Measurements from ENCODE around the gene SBK1. TPM values are rescaled to one million over a fixed set of nuclear protein-coding genes. Genes with fewer than 3 reads are reported as not detected.

SBK1 gene
- total RNA-seq, 1 donor from 2014 or later, result 22.9 TPM

GRCh38 chr16:28311913-28312312 is 19.6 kb downstream of the SBK1 start:
- H3K9me3 Mint-ChIP-seq (ENCODE audit: unreplicated experiment), result no peaks in the 10 kb centered on the region
- H3K27me3 Mint-ChIP-seq (ENCODE audit: unreplicated experiment), result peaks cover 4% of the 10 kb centered on the region
- no peak for TF ChIP-seq CTCF (IDR thresholded peaks at IDR 0.05; ENCODE audit: unreplicated experiment)
- H3K4me3 Mint-ChIP-seq (ENCODE audit: unreplicated experiment), result no peak overlapping the region
- no peak overlapping the region for H3K27ac Mint-ChIP-seq (ENCODE audit: unreplicated experiment)
- H3K36me3 Mint-ChIP-seq (ENCODE audit: low read depth, unreplicated experiment), result peaks cover 4% of the 10 kb centered on the region
- H3K4me1 Mint-ChIP-seq (ENCODE audit: unreplicated experiment), result peaks cover 3% of the 10 kb centered on the region
- DNase-seq (ENCODE audit: low spot score), result no peak

- no peak for TF ChIP-seq CTCF (IDR thresholded peaks at IDR 0.05; ENCODE audit: unreplicated experiment)
- Mint-ChIP-seq H3K27me3 (ENCODE audit: unreplicated experiment) (peaks cover 4% of the 10 kb centered on the region), H3K27ac (ENCODE audit: unreplicated experiment) (no peak overlapping the region), H3K4me1 (ENCODE audit: unreplicated experiment) (peaks cover 3% of the 10 kb centered on the region), H3K36me3 (ENCODE audit: low read depth, unreplicated experiment) (peaks cover 4% of the 10 kb centered on the region), H3K9me3 (ENCODE audit: unreplicated experiment) (no peaks in the 10 kb centered on the region), H3K4me3 (ENCODE audit: unreplicated experiment) (no peak overlapping the region)
- DNase-seq (ENCODE audit: low spot score), result no peak
These were observed 20.0 kb downstream of the SBK1 start for GRCh38 chr16:28312327-28312726.

GRCh38 chr16:28313587-28313986 is 21.3 kb downstream of the SBK1 start:
- Mint-ChIP-seq H3K9me3 (ENCODE audit: unreplicated experiment) (no peaks in the 10 kb centered on the region), H3K36me3 (ENCODE audit: low read depth, unreplicated experiment) (peaks cover 6% of the 10 kb centered on the region), H3K4me1 (ENCODE audit: unreplicated experiment) (peaks cover 3% of the 10 kb centered on the region), H3K27me3 (ENCODE audit: unreplicated experiment) (peaks cover 5% of the 10 kb centered on the region), H3K4me3 (ENCODE audit: unreplicated experiment) (no peak overlapping the region), H3K27ac (ENCODE audit: unreplicated experiment) (no peak overlapping the region)
- DNase-seq (ENCODE audit: low spot score), result no peak
- no peak for TF ChIP-seq CTCF (IDR thresholded peaks at IDR 0.05; ENCODE audit: unreplicated experiment)

GRCh38 chr16:28316054-28316453 is 23.7 kb downstream of the SBK1 start:
- Mint-ChIP-seq H3K36me3 (ENCODE audit: low read depth, unreplicated experiment) (peaks cover 10% of the 10 kb centered on the region), H3K4me3 (ENCODE audit: unreplicated experiment) (no peak overlapping the region), H3K4me1 (ENCODE audit: unreplicated experiment) (peaks cover 3% of the 10 kb centered on the region), H3K27ac (ENCODE audit: unreplicated experiment) (no peak overlapping the region), H3K27me3 (ENCODE audit: unreplicated experiment) (peaks cover 3% of the 10 kb centered on the region), H3K9me3 (ENCODE audit: unreplicated experiment) (no peaks in the 10 kb centered on the region)
- no peak for TF ChIP-seq CTCF (IDR thresholded peaks at IDR 0.05; ENCODE audit: unreplicated experiment)
- no peak for DNase-seq (ENCODE audit: low spot score)

- peak; percentile 75 for DNase-seq (ENCODE audit: low spot score)
- Mint-ChIP-seq H3K9me3 (ENCODE audit: unreplicated experiment) (no peaks in the 10 kb centered on the region), H3K4me3 (ENCODE audit: unreplicated experiment) (no peak overlapping the region), H3K27ac (ENCODE audit: unreplicated experiment) (no peak overlapping the region), H3K4me1 (ENCODE audit: unreplicated experiment) (peaks cover 3% of the 10 kb centered on the region), H3K36me3 (ENCODE audit: low read depth, unreplicated experiment) (peaks cover 10% of the 10 kb centered on the region), H3K27me3 (ENCODE audit: unreplicated experiment) (peaks cover 3% of the 10 kb centered on the region)
- peak; percentile 92 for TF ChIP-seq CTCF (IDR thresholded peaks at IDR 0.05; ENCODE audit: unreplicated experiment)
These were observed 24.9 kb downstream of the SBK1 start for GRCh38 chr16:28317040-28317880.

All from endothelial cell (in vitro differentiated cells).